HepG2 (cell line): ENCODE data around the gene AP4M1. TPM values are rescaled to one million over a fixed set of nuclear protein-coding genes. Genes with fewer than 3 reads are reported as not detected.

Experiments used
- EEA1 ChIP-seq: sonication (generic); formaldehyde crosslinking; IDR thresholded peaks from 2 replicates; pipeline ENCODE4 v1.5.1; 2020; ENCODE audit warnings: mild to moderate bottlenecking, missing genetic modification reagents, borderline replicate concordance
- GLI4 ChIP-seq: sonication (generic); formaldehyde crosslinking; IDR thresholded peaks from 2 replicates; pipeline ENCODE4 v1.5.1; 2020; ENCODE audit warnings: missing genetic modification reagents, mild to moderate bottlenecking, moderate library complexity, borderline replicate concordance
- NCOA2 ChIP-seq: sonication (generic); formaldehyde crosslinking; IDR thresholded peaks from 2 replicates; pipeline ENCODE4 v1.8.0; 2022; ENCODE audit warnings: inconsistent platforms
- NCOR1 ChIP-seq: fragments of 200-600 bp; sonication (generic); IDR thresholded peaks from 2 replicates; pipeline ENCODE4 v1.7.0; 2017; ENCODE audit warnings: antibody characterized with exemption, low read length, borderline replicate concordance
- PITX1 ChIP-seq: sonication (generic); formaldehyde crosslinking; IDR thresholded peaks from 2 replicates; pipeline ENCODE4 v1.5.1; 2020; ENCODE audit warnings: mild to moderate bottlenecking, missing genetic modification reagents
- RCOR2 ChIP-seq: IDR thresholded peaks from 2 replicates; pipeline ENCODE4 v1.6.1; 2016; ENCODE audit warnings: missing biosample characterization, missing genetic modification reagents
- RXRB ChIP-seq: IDR thresholded peaks from 2 replicates; pipeline ENCODE4 v1.6.1; 2016; ENCODE audit warnings: borderline replicate concordance, missing genetic modification reagents, missing compliant biosample characterization
- SATB2 ChIP-seq: sonication (generic); formaldehyde crosslinking; IDR thresholded peaks from 2 replicates; pipeline ENCODE4 v1.5.0; 2020; ENCODE audit warnings: missing genetic modification reagents
- SETDB1 ChIP-seq: sonication (generic); formaldehyde crosslinking; IDR thresholded peaks from 2 replicates; pipeline ENCODE4 v1.5.1; 2020; ENCODE audit warnings: missing genetic modification reagents, mild to moderate bottlenecking, borderline replicate concordance
- SMAD1 ChIP-seq: sonication (generic); formaldehyde crosslinking; IDR thresholded peaks from 2 replicates; pipeline ENCODE4 v1.4.0; 2020; ENCODE audit warnings: missing genetic modification reagents, low read depth, mild to moderate bottlenecking, borderline replicate concordance
- XRCC5 ChIP-seq: fragments of 200-400 bp; formaldehyde crosslinking; optimal IDR thresholded peaks from 2 replicates; pipeline ENCODE3; 2017; ENCODE audit warnings: mild to moderate bottlenecking, low read length
- ZFP41 ChIP-seq: sonication (generic); formaldehyde crosslinking; IDR thresholded peaks from 2 replicates; pipeline ENCODE4 v1.4.0; 2020; ENCODE audit warnings: mild to moderate bottlenecking, missing genetic modification reagents, borderline replicate concordance
- ZNF235 ChIP-seq: sonication (generic); formaldehyde crosslinking; IDR thresholded peaks from 2 replicates; pipeline ENCODE4 v1.8.1; 2023; ENCODE audit warnings: mild to moderate bottlenecking, missing genetic modification reagents, borderline replicate concordance
- ZNF546 ChIP-seq: sonication (generic); formaldehyde crosslinking; conservative IDR thresholded peaks from 2 replicates; pipeline ENCODE4 v1.8.1; 2023; ENCODE audit warnings: mild to moderate bottlenecking, missing genetic modification reagents
- ZNF780A ChIP-seq: sonication (generic); formaldehyde crosslinking; IDR thresholded peaks from 2 replicates; pipeline ENCODE4 v1.8.0; 2022; ENCODE audit warnings: mild to moderate bottlenecking, missing genetic modification reagents, moderate library complexity
- polyA plus RNA-seq, 8 experiments: library from polyadenylated mRNA; depleted of rRNA in 3 of 8; stranded (reverse) in 7 of 8; unstranded in 1 of 8; fragments of >200 nt; fragmentation: Illumina TruSeq in 4 of 8; extraction: Trizol in 4 of 8; gene quantifications; 2 replicates each; pipeline versions ENCODE4 v1.2.1 to v1.2.3, GENCODE V29; 2011 to 2016; ENCODE audit warnings: low read depth in 4 of 8, missing spikeins in 1 of 8, mixed read lengths in 1 of 8; ENCODE audit not compliant: insufficient read depth in 1 of 8
- total RNA-seq, 5 experiments: library from RNA; depleted of rRNA; stranded (reverse); fragments of >200 nt; fragmentation: Illumina TruSeq; extraction: Trizol; gene quantifications; 2 replicates each; pipeline ENCODE4 v1.2.3, GENCODE V29; 2016; ENCODE audit warnings: low read depth in 1 of 5
- TF ChIP-seq, protein P1 (sequence below): sonication (generic); formaldehyde crosslinking; IDR thresholded peaks from 2 replicates; pipeline ENCODE4 v1.4.0; 2020; ENCODE audit warnings: low read depth, missing genetic modification reagents
- TF ChIP-seq, protein P2 (sequence below): sonication (generic); formaldehyde crosslinking; IDR thresholded peaks from 2 replicates; pipeline ENCODE4 v1.8.0; 2023; ENCODE audit warnings: mild to moderate bottlenecking, missing genetic modification reagents
- TF ChIP-seq, protein P3 (sequence below): sonication (generic); formaldehyde crosslinking; conservative IDR thresholded peaks from 2 replicates; pipeline ENCODE4 v1.4.0; 2020; ENCODE audit warnings: mild to moderate bottlenecking, missing genetic modification reagents, moderate library complexity
- TF ChIP-seq, protein P4 (sequence below): sonication (generic); formaldehyde crosslinking; IDR thresholded peaks from 2 replicates; pipeline ENCODE4 v1.8.1; 2023; ENCODE audit warnings: mild to moderate bottlenecking, missing genetic modification reagents

The AP4M1 gene
- total and polyA plus RNA-seq, 2 of the 13 experiments (the other 11 are each of a cell fraction or from before 2014, with no cell fraction given) = 6.3 to 9.7 TPM

DNA sequence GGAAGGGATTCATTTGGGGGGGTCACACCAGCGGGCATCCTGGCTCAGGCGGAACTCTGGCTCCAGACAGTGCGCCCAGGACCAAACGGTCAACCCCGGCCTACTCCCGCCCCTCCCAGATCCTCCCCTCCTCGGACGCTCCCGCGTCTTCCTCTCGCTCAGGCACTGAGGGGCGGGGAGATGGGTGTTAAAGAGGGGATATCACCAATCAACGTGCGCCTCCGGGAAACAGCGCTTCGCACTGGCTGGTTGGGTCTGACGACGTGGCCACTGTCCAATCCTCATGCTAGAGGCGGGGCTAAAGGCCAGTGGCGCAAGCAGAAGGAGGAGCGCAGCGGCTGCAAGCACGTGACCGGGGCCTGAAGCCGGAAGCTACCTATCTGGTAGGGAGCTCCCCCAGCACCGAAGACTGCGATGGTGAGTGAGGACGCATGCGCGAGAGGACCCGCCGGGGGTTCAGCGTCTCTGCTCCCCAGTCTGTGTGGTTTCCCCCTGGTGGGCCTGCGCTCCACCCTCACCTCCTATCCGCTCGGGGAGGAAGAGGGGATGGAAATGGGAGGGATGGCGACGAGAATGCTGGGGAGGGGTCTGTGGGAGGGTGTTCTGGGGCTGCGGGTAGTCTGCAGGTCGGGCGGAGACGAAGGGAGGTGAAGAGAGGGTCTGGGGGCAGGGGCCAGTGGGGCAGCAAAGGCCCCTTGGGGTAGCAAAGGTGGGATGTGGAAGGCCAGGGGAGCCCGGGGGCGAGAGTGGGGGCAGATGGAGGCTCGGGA is 47.3 kb downstream of the AP4M1 start, which contains the start of gene LAMTOR4 (continued):
- TF ChIP-seq ZNF235 (CRISPR knock-in tag) = no peak
- TF ChIP-seq RXRB (CRISPR knock-in tag) = peak; percentile 53; the same call in 1 of the 2 replicates
- TF ChIP-seq EEA1 (CRISPR knock-in tag) = no peak
- TF ChIP-seq SMAD1 = no peak
- no peak for TF ChIP-seq SATB2 (CRISPR knock-in tag)
- TF ChIP-seq, protein P1, sequence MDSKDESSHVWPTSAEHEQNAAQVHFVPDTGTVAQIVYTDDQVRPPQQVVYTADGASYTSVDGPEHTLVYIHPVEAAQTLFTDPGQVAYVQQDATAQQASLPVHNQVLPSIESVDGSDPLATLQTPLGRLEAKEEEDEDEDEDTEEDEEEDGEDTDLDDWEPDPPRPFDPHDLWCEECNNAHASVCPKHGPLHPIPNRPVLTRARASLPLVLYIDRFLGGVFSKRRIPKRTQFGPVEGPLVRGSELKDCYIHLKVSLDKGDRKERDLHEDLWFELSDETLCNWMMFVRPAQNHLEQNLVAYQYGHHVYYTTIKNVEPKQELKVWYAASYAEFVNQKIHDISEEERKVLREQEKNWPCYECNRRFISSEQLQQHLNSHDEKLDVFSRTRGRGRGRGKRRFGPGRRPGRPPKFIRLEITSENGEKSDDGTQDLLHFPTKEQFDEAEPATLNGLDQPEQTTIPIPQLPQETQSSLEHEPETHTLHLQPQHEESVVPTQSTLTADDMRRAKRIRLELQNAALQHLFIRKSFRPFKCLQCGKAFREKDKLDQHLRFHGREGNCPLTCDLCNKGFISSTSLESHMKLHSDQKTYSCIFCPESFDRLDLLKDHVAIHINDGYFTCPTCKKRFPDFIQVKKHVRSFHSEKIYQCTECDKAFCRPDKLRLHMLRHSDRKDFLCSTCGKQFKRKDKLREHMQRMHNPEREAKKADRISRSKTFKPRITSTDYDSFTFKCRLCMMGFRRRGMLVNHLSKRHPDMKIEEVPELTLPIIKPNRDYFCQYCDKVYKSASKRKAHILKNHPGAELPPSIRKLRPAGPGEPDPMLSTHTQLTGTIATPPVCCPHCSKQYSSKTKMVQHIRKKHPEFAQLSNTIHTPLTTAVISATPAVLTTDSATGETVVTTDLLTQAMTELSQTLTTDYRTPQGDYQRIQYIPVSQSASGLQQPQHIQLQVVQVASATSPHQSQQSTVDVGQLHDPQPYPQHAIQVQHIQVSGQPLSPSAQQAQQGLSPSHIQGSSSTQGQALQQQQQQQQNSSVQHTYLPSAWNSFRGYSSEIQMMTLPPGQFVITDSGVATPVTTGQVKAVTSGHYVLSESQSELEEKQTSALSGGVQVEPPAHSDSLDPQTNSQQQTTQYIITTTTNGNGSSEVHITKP (CRISPR knock-in tag) = peak; percentile 52; the same call in 1 of the 2 replicates
- TF ChIP-seq NCOA2 (CRISPR knock-in tag) = peak; percentile 44; the same call in 1 of the 2 replicates
- TF ChIP-seq RCOR2 (CRISPR knock-in tag) = 0 out of 2 replicates have a peak, but pooled peaks have one; percentile 21
- no peak for TF ChIP-seq SETDB1 (CRISPR knock-in tag)
- TF ChIP-seq, protein P2, sequence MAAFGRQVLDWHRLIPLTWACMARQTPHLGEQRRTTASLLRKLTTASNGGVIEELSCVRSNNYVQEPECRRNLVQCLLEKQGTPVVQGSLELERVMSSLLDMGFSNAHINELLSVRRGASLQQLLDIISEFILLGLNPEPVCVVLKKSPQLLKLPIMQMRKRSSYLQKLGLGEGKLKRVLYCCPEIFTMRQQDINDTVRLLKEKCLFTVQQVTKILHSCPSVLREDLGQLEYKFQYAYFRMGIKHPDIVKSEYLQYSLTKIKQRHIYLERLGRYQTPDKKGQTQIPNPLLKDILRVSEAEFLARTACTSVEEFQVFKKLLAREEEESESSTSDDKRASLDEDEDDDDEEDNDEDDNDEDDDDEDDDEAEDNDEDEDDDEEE (CRISPR knock-in tag) = no peak
- no peak for TF ChIP-seq ZFP41 (CRISPR knock-in tag)
- TF ChIP-seq ZNF780A (CRISPR knock-in tag) = no peak
- TF ChIP-seq NCOR1 = no peak
- TF ChIP-seq, protein P3, sequence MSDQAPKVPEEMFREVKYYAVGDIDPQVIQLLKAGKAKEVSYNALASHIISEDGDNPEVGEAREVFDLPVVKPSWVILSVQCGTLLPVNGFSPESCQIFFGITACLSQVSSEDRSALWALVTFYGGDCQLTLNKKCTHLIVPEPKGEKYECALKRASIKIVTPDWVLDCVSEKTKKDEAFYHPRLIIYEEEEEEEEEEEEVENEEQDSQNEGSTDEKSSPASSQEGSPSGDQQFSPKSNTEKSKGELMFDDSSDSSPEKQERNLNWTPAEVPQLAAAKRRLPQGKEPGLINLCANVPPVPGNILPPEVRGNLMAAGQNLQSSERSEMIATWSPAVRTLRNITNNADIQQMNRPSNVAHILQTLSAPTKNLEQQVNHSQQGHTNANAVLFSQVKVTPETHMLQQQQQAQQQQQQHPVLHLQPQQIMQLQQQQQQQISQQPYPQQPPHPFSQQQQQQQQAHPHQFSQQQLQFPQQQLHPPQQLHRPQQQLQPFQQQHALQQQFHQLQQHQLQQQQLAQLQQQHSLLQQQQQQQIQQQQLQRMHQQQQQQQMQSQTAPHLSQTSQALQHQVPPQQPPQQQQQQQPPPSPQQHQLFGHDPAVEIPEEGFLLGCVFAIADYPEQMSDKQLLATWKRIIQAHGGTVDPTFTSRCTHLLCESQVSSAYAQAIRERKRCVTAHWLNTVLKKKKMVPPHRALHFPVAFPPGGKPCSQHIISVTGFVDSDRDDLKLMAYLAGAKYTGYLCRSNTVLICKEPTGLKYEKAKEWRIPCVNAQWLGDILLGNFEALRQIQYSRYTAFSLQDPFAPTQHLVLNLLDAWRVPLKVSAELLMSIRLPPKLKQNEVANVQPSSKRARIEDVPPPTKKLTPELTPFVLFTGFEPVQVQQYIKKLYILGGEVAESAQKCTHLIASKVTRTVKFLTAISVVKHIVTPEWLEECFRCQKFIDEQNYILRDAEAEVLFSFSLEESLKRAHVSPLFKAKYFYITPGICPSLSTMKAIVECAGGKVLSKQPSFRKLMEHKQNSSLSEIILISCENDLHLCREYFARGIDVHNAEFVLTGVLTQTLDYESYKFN = peak; percentile 47
- TF ChIP-seq PITX1 (CRISPR knock-in tag) = no peak
- TF ChIP-seq, protein P4, sequence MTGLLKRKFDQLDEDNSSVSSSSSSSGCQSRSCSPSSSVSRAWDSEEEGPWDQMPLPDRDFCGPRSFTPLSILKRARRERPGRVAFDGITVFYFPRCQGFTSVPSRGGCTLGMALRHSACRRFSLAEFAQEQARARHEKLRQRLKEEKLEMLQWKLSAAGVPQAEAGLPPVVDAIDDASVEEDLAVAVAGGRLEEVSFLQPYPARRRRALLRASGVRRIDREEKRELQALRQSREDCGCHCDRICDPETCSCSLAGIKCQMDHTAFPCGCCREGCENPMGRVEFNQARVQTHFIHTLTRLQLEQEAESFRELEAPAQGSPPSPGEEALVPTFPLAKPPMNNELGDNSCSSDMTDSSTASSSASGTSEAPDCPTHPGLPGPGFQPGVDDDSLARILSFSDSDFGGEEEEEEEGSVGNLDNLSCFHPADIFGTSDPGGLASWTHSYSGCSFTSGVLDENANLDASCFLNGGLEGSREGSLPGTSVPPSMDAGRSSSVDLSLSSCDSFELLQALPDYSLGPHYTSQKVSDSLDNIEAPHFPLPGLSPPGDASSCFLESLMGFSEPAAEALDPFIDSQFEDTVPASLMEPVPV (CRISPR knock-in tag) = 0 out of 2 replicates have a peak, but pooled peaks have one; percentile 6
- TF ChIP-seq ZNF546 (CRISPR knock-in tag) = peak; percentile 66; the same call in 1 of the 2 replicates
- peak; percentile 60; the same call in 1 of the 2 replicates for TF ChIP-seq GLI4
- peak; percentile 85 for TF ChIP-seq XRCC5
